HEK293 (cell line): ENCODE data around the gene ARL3.
A peak's percentile ranks its signal among the peaks of the same experiment; 100 is the strongest.

Experiments
- BCL11B ChIP-seq: fragments of 450-650 bp; formaldehyde crosslinking; IDR thresholded peaks from 2 replicates; pipeline ENCODE4 v1.5.1; 2016; ENCODE audit warnings: low read depth, missing biosample characterization, missing genetic modification characterization
- CTCF ChIP-seq: fragments of 450-650 bp; formaldehyde crosslinking; IDR thresholded peaks from 2 replicates; pipeline ENCODE4 v1.5.1; 2016; ENCODE audit warnings: missing biosample characterization, missing genetic modification characterization
- EGR2 ChIP-seq: fragments of 450-650 bp; formaldehyde crosslinking; IDR thresholded peaks from 2 replicates; pipeline ENCODE4 v1.5.1; 2016; ENCODE audit warnings: low read depth, missing biosample characterization, missing genetic modification characterization
- FEZF1 ChIP-seq: fragments of 450-650 bp; formaldehyde crosslinking; IDR thresholded peaks from 2 replicates; pipeline ENCODE4 v1.5.1; 2016; ENCODE audit warnings: missing biosample characterization, missing genetic modification characterization
- GLI2 ChIP-seq: fragments of 450-650 bp; formaldehyde crosslinking; IDR thresholded peaks from 2 replicates; pipeline ENCODE4; 2017; ENCODE audit warnings: missing biosample characterization, missing genetic modification characterization, low read depth, borderline replicate concordance
- GLIS2 ChIP-seq: fragments of 450-650 bp; formaldehyde crosslinking; IDR thresholded peaks from 2 replicates; pipeline ENCODE4 v1.5.1; 2016; ENCODE audit warnings: missing biosample characterization, missing genetic modification characterization
- HOXD13 ChIP-seq: sonication (generic); formaldehyde crosslinking; IDR thresholded peaks from 2 replicates; pipeline ENCODE4 v1.8.0; 2022; ENCODE audit warnings: missing genetic modification reagents, borderline replicate concordance
- KLF10 ChIP-seq: fragments of 450-650 bp; IDR thresholded peaks from 2 replicates; pipeline ENCODE4 v1.5.1; 2018; ENCODE audit warnings: missing biosample characterization, mild to moderate bottlenecking, missing genetic modification characterization
- SCRT2 ChIP-seq: fragments of 450-650 bp; formaldehyde crosslinking; IDR thresholded peaks from 2 replicates; pipeline ENCODE4 v1.5.1; 2016; ENCODE audit warnings: missing biosample characterization, missing genetic modification characterization
- ZBTB17 ChIP-seq: fragments of 450-650 bp; formaldehyde crosslinking; IDR thresholded peaks from 2 replicates; pipeline ENCODE4 v1.5.1; 2016; ENCODE audit warnings: missing biosample characterization, missing genetic modification characterization
- ZFP41 ChIP-seq: fragments of 450-650 bp; formaldehyde crosslinking; IDR thresholded peaks from 2 replicates; pipeline ENCODE4 v1.5.1; 2016; ENCODE audit warnings: missing biosample characterization, missing genetic modification characterization, borderline replicate concordance
- ZNF10 ChIP-seq: fragments of 450-650 bp; formaldehyde crosslinking; IDR thresholded peaks from 2 replicates; pipeline ENCODE4 v1.5.1; 2017; ENCODE audit warnings: missing biosample characterization, missing genetic modification characterization
- ZNF175 ChIP-seq: fragments of 450-650 bp; formaldehyde crosslinking; IDR thresholded peaks from 2 replicates; pipeline ENCODE4 v1.5.1; 2016; ENCODE audit warnings: missing biosample characterization, missing genetic modification characterization
- ZNF2 ChIP-seq: fragments of 450-650 bp; formaldehyde crosslinking; IDR thresholded peaks from 2 replicates; pipeline ENCODE4 v1.5.1; 2016; ENCODE audit warnings: missing biosample characterization, missing genetic modification characterization
- ZNF211 ChIP-seq: fragments of 450-650 bp; formaldehyde crosslinking; IDR thresholded peaks from 2 replicates; pipeline ENCODE4 v1.5.1; 2016; ENCODE audit warnings: low read depth, missing biosample characterization, missing genetic modification characterization
- ZNF274 ChIP-seq, 2 experiments: fragments of 200-500 bp in 1 of 2; fragments of 450-650 bp in 1 of 2; sonication (Bioruptor generic) in 1 of 2; formaldehyde crosslinking in 1 of 2; IDR thresholded peaks; 2 replicates each; pipeline versions ENCODE4 v1.5.1 to v1.6.1; 2014 to 2016; ENCODE audit warnings: borderline replicate concordance in 1 of 2, inconsistent platforms in 1 of 2, low read length in 1 of 2, missing biosample characterization in 1 of 2, missing genetic modification characterization in 1 of 2
- ZNF350 ChIP-seq: fragments of 450-650 bp; formaldehyde crosslinking; IDR thresholded peaks from 2 replicates; pipeline ENCODE4 v1.5.0; 2017; ENCODE audit warnings: missing biosample characterization, mild to moderate bottlenecking, missing genetic modification characterization
- ZNF513 ChIP-seq: fragments of 450-650 bp; IDR thresholded peaks from 2 replicates; pipeline ENCODE4 v1.5.1; 2018; ENCODE audit warnings: missing biosample characterization, missing genetic modification characterization
- ZNF596 ChIP-seq: fragments of 450-650 bp; IDR thresholded peaks from 2 replicates; pipeline ENCODE4 v1.5.0; 2018; ENCODE audit warnings: missing biosample characterization, mild to moderate bottlenecking, missing genetic modification characterization, moderate library complexity
- ZNF624 ChIP-seq: fragments of 450-650 bp; formaldehyde crosslinking; IDR thresholded peaks from 2 replicates; pipeline ENCODE4 v1.5.1; 2017; ENCODE audit warnings: missing biosample characterization, missing genetic modification characterization
- ZNF660 ChIP-seq: fragments of 450-650 bp; IDR thresholded peaks from 2 replicates; pipeline ENCODE4 v1.5.1; 2018; ENCODE audit warnings: missing biosample characterization, mild to moderate bottlenecking, missing genetic modification characterization
- ZNF707 ChIP-seq: fragments of 450-650 bp; formaldehyde crosslinking; IDR thresholded peaks from 2 replicates; pipeline ENCODE4 v1.5.1; 2016; ENCODE audit warnings: missing biosample characterization, missing genetic modification characterization
- ZNF768 ChIP-seq: fragments of 450-650 bp; formaldehyde crosslinking; IDR thresholded peaks from 2 replicates; pipeline ENCODE4 v1.5.1; 2018; ENCODE audit warnings: missing biosample characterization, mild to moderate bottlenecking, missing genetic modification characterization
- ZNF776 ChIP-seq: fragments of 450-650 bp; formaldehyde crosslinking; IDR thresholded peaks from 2 replicates; pipeline ENCODE4 v1.5.0; 2017; ENCODE audit warnings: missing biosample characterization, missing genetic modification characterization, borderline replicate concordance
- ZNF830 ChIP-seq: fragments of 450-650 bp; IDR thresholded peaks from 2 replicates; pipeline ENCODE4 v1.5.0; 2018; ENCODE audit warnings: missing biosample characterization, missing genetic modification characterization, low read depth, mild to moderate bottlenecking, moderate library complexity
- ZSCAN23 ChIP-seq: fragments of 450-650 bp; formaldehyde crosslinking; IDR thresholded peaks from 2 replicates; pipeline ENCODE4 v1.5.1; 2016; ENCODE audit warnings: missing biosample characterization, missing genetic modification characterization
- TF ChIP-seq, protein P1 (sequence below): fragments of 450-650 bp; formaldehyde crosslinking; IDR thresholded peaks from 2 replicates; pipeline ENCODE4 v1.5.1; 2016; ENCODE audit warnings: missing biosample characterization, missing genetic modification characterization
- TF ChIP-seq, protein P2 (sequence below): fragments of 450-650 bp; formaldehyde crosslinking; IDR thresholded peaks from 2 replicates; pipeline ENCODE4 v1.5.0; 2017; ENCODE audit warnings: missing biosample characterization, missing genetic modification characterization, borderline replicate concordance

The ARL3 gene

DNA sequence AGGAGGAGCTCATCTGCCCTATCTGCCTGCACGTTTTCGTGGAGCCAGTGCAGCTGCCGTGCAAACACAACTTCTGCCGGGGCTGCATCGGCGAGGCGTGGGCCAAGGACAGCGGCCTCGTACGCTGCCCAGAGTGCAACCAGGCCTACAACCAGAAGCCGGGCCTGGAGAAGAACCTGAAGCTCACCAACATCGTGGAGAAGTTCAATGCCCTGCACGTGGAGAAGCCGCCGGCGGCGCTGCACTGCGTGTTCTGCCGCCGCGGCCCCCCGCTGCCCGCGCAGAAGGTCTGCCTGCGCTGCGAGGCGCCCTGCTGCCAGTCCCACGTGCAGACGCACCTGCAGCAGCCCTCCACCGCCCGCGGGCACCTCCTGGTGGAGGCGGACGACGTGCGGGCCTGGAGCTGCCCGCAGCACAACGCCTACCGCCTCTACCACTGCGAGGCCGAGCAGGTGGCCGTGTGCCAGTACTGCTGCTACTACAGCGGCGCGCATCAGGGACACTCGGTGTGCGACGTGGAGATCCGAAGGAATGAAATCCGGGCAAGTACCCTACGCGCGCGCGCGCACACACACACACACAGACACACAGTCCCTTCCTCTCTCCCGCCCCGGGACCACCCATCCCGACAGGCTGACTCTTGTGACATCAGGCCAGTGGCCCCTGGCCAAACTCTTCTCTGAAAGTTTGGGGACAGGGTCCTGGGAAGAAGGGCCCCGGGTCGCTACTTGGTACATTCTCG is 69.4 kb downstream of the ARL3 start (continued):
- TF ChIP-seq ZNF274 (IDR thresholded peaks at IDR 0.05; ENCODE audit: low read length) = no peak
- TF ChIP-seq ZNF274 (tag by site-specific recombination; IDR thresholded peaks at IDR 0.05; ENCODE audit: borderline replicate concordance) = no peak
- no peak for TF ChIP-seq ZNF768 (tag by site-specific recombination)
- TF ChIP-seq ZNF776 (tag by site-specific recombination) = no peak
- TF ChIP-seq EGR2 (tag by site-specific recombination) = peak; percentile 95
- no peak; the same call in none of the 2 replicates for TF ChIP-seq ZNF660
- TF ChIP-seq ZNF175 (tag by site-specific recombination) = no peak
- TF ChIP-seq ZFP41 (tag by site-specific recombination) = no peak
- peak; percentile 69 for TF ChIP-seq SCRT2 (tag by site-specific recombination)
- no peak for TF ChIP-seq ZNF707 (tag by site-specific recombination)
- TF ChIP-seq ZNF830 = no peak
- peak; percentile 99 for TF ChIP-seq CTCF (tag by site-specific recombination)
- no peak for TF ChIP-seq GLI2
- peak; percentile 52; the same call in 1 of the 2 replicates for TF ChIP-seq KLF10 (tag by site-specific recombination)
- TF ChIP-seq BCL11B (tag by site-specific recombination) = peak; percentile 62; the same call in 1 of the 2 replicates
- TF ChIP-seq ZNF513 (tag by site-specific recombination) = no peak
- TF ChIP-seq ZBTB17 (tag by site-specific recombination) = peak; percentile 97
- no peak for TF ChIP-seq ZNF624
- TF ChIP-seq, protein P1, sequence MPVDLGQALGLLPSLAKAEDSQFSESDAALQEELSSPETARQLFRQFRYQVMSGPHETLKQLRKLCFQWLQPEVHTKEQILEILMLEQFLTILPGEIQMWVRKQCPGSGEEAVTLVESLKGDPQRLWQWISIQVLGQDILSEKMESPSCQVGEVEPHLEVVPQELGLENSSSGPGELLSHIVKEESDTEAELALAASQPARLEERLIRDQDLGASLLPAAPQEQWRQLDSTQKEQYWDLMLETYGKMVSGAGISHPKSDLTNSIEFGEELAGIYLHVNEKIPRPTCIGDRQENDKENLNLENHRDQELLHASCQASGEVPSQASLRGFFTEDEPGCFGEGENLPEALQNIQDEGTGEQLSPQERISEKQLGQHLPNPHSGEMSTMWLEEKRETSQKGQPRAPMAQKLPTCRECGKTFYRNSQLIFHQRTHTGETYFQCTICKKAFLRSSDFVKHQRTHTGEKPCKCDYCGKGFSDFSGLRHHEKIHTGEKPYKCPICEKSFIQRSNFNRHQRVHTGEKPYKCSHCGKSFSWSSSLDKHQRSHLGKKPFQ (tag by site-specific recombination) = no peak
- TF ChIP-seq, protein P2, sequence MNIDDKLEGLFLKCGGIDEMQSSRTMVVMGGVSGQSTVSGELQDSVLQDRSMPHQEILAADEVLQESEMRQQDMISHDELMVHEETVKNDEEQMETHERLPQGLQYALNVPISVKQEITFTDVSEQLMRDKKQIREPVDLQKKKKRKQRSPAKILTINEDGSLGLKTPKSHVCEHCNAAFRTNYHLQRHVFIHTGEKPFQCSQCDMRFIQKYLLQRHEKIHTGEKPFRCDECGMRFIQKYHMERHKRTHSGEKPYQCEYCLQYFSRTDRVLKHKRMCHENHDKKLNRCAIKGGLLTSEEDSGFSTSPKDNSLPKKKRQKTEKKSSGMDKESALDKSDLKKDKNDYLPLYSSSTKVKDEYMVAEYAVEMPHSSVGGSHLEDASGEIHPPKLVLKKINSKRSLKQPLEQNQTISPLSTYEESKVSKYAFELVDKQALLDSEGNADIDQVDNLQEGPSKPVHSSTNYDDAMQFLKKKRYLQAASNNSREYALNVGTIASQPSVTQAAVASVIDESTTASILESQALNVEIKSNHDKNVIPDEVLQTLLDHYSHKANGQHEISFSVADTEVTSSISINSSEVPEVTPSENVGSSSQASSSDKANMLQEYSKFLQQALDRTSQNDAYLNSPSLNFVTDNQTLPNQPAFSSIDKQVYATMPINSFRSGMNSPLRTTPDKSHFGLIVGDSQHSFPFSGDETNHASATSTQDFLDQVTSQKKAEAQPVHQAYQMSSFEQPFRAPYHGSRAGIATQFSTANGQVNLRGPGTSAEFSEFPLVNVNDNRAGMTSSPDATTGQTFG (tag by site-specific recombination) = no peak
- TF ChIP-seq ZNF10 (tag by site-specific recombination) = no peak; the same call in 1 of the 2 replicates
- peak; percentile 90 for TF ChIP-seq ZNF2 (tag by site-specific recombination)
- TF ChIP-seq HOXD13 (CRISPR knock-in tag) = no peak
- TF ChIP-seq GLIS2 (tag by site-specific recombination) = peak; percentile 86
- TF ChIP-seq FEZF1 (tag by site-specific recombination) = peak; percentile 45; the same call in 1 of the 2 replicates
- TF ChIP-seq ZSCAN23 = no peak
- TF ChIP-seq ZNF596 (tag by site-specific recombination) = 0 out of 2 replicates have a peak, but pooled peaks have one; percentile 23
- no peak for TF ChIP-seq ZNF211 (tag by site-specific recombination)
- TF ChIP-seq ZNF350 (tag by site-specific recombination) = no peak
